Cerebellar cortex (tissue), 1 donor: ENCODE data around the gene KMT2A.

Source experiments
- DNase-seq: peaks from one replicate; pipeline ENCODE4 v3.0.0-alpha.2; 2015; ENCODE audit warnings: low spot score

Gene KMT2A

DNA sequence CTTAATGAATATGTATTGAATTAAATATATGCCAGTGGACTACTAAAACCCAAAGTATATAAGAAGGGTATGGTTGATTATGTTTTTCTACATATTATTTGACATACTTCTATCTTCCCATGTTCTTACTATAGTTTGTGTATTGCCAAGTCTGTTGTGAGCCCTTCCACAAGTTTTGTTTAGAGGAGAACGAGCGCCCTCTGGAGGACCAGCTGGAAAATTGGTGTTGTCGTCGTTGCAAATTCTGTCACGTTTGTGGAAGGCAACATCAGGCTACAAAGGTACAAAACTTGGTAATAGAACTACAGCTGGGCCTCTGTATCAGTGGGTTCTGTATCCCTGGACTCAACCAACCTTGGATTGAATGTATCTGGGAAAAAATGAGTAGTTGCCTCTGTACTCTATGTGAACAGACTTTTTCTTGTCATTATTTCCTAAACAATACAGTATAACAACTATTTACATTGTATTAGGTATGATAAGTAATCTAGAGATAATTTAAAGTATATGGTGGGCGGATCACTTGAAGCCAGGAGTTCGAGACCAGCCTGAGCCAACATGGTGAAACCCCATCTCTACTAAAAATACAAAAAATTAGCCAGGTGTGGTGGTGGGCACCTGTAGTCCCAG is 52.3 kb downstream of the KMT2A start:
- DNase-seq = peak; percentile 87

GRCh38 chr11:118491041-118491440 is 54.7 kb downstream of the KMT2A start:
- no peak for DNase-seq

GRCh38 chr11:118497831-118498230 is 61.5 kb downstream of the KMT2A start:
- DNase-seq = no peak

DNA sequence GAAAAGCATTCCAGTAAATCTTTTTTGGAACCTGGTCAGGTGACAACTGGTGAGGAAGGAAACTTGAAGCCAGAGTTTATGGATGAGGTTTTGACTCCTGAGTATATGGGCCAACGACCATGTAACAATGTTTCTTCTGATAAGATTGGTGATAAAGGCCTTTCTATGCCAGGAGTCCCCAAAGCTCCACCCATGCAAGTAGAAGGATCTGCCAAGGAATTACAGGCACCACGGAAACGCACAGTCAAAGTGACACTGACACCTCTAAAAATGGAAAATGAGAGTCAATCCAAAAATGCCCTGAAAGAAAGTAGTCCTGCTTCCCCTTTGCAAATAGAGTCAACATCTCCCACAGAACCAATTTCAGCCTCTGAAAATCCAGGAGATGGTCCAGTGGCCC is 66.9 kb downstream of the KMT2A start:
- DNase-seq = no peak

DNA sequence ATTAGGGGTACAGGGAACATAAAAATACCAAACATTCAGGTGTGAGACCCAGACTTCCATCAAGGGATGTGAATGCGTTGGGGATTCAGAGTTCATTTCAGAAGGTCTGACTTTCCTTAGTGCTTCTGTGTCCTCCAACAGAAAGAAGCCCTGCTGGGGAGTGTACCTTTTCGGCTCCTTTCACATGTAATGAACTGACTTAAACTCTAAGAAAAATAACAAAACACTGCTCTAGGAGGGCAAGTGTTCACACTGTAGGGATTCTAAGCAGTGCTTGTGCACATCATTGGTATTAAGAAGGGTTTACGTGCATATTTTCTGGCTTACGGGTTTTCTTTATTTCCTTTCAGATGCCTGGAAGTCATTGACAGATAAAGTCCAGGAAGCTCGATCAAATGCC is 75.3 kb downstream of the KMT2A start:
- DNase-seq = no peak

DNA sequence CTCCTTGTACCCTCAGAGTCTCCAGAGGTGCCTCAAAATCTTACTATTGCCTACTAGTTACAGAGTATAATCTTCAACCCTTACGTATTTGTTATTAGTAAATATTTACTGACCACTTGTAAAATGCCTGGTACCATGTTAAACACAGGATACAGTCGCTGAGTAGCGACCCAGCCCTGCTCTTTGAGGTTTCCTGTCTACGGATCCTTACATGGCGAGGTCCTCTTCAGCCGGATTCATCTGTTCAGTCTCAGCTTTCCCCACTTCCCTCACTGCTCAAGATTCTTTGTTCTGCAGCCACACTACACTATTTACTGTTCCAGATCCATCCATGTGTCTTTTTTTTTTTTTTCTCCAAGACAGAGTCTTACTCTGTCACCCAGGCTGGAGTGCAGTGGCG is 77.8 kb downstream of the KMT2A start:
- no peak for DNase-seq

- DNase-seq = no peak
Observed at GRCh38 chr11:118519549-118519948, 83.3 kb downstream of the KMT2A start.

DNA sequence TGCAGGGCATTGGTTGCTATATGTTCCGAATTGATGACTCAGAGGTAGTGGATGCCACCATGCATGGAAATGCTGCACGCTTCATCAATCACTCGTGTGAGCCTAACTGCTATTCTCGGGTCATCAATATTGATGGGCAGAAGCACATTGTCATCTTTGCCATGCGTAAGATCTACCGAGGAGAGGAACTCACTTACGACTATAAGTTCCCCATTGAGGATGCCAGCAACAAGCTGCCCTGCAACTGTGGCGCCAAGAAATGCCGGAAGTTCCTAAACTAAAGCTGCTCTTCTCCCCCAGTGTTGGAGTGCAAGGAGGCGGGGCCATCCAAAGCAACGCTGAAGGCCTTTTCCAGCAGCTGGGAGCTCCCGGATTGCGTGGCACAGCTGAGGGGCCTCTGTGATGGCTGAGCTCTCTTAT is 85.6 kb downstream of the KMT2A start:
- DNase-seq = no peak

DNA sequence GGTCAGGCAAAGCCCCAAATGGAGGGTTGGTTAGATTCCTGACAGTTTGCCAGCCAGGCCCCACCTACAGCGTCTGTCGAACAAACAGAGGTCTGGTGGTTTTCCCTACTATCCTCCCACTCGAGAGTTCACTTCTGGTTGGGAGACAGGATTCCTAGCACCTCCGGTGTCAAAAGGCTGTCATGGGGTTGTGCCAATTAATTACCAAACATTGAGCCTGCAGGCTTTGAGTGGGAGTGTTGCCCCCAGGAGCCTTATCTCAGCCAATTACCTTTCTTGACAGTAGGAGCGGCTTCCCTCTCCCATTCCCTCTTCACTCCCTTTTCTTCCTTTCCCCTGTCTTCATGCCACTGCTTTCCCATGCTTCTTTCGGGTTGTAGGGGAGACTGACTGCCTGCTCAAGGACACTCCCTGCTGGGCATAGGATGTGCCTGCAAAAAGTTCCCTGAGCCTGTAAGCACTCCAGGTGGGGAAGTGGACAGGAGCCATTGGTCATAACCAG is 86.3 kb downstream of the KMT2A start:
- peak; percentile 53 for DNase-seq

GRCh38 chr11:118524356-118524755 is 88.1 kb downstream of the KMT2A start:
- no peak for DNase-seq

- no peak for DNase-seq
Observed at GRCh38 chr11:118524757-118525470, 88.6 kb downstream of the KMT2A start.

DNA sequence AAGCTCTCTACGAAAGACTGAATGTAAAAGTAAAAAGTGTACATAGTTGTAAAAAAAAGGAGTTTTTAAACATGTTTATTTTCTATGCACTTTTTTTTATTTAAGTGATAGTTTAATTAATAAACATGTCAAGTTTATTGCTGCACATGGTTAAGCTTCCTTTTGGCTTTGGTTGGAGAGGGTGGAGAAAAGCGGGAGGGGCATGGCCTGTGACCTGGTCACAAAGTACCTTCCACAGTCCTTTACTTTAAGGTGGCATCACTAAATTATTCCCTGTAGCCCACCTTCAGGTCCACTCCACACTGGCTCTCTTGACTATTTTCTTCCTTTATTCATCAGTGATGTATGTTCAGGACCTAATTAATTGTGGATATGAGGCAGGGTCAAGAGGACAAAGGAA is 90.4 kb downstream of the KMT2A start:
- no peak for DNase-seq

DNA sequence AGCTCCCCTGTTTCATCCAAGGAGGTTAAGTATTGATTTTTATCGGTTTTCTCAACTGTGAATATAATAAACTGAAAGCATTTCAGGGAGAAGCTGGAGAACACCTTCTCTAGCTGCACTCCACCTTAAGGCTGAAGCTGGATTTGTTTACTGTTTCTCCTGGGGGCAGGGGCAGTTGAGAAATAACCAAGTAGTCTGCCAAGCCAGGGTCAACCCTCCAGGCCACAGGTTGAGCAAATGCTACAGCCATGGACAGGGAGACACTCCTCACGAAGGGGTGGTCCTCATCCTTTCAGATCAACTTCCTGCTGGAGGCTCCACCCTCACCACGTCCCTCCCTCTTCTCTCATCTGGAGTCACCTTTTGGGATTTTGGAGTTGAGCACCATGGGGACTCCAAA is 90.8 kb downstream of the KMT2A start, which contains the start of gene TTC36:
Gene TTC36 (plus strand): TSS at position 366 of the 400 bp plus-strand sequence. CDS start 21 bp downstream, at position 387.
- DNase-seq = no peak

DNA sequence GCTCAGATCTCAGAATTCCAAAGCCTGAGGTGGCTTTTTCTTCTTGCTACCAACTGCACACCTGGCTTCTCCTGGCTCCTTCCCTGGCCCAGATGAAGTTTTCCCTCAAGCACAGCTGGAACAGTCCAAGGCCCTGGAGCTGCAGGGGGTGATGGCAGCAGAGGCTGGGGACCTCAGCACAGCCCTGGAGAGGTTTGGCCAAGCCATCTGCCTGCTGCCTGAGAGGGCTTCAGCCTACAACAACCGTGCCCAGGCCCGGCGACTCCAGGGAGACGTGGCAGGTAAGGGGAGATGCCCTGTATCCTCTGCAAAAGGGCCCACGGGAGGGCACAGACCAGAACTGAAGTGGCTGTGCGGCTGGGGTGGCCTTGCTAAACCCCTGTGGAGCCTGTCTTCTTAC is 92.2 kb downstream of the KMT2A start:
- no peak for DNase-seq

- DNase-seq = no peak
Observed at GRCh38 chr11:118529584-118530175, 93.4 kb downstream of the KMT2A start.

- peak; percentile 71 for DNase-seq
Observed at GRCh38 chr11:118530180-118530682, 93.9 kb downstream of the KMT2A start.

DNA sequence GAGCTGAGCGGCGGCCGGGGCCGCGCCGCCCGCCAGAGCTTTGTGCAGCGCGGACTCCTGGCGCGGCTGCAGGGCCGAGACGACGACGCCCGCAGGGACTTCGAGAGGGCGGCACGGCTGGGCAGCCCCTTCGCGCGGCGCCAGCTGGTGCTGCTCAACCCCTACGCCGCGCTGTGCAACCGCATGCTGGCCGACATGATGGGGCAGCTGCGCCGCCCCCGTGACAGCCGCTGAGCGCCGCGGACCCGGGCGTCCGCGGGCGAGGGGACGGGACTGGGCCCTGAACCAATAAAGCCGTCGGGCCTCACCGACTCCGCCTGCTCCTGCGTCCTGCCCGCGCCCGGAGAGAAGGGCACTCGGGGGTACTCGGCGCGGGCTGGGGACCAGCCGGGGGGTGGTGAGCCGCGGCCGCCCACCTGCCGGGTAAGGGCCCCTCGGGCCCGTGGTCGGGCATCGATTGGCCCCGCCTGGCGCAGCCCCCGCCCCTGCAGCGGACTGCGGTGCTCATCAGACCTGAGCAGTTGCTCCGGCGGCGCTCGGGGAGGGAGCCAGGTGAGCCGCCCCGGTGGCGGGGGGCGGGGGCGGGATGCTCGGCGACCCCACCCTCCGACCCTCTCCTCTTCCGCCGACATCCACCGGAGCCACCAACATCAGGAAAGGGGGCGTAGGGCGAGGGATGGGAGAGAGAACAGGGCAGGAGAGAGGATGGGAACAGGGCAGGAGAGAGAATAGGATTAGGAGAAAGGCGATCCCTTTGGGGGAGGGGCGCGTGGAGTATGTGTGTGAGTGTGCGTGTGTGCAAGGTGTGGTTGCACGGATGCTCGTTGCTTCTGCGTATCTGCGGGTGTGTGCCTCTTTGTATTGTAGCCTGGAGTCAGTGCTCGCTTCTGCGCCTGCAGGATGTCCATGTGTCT is 94.6 kb downstream of the KMT2A start, which contains the start of gene TMEM25:
Gene TMEM25 (plus strand): TSS at position 510 of the 914 bp plus-strand sequence. CDS start 610 bp downstream, outside the sequence.
- DNase-seq = peak; percentile 61

DNA sequence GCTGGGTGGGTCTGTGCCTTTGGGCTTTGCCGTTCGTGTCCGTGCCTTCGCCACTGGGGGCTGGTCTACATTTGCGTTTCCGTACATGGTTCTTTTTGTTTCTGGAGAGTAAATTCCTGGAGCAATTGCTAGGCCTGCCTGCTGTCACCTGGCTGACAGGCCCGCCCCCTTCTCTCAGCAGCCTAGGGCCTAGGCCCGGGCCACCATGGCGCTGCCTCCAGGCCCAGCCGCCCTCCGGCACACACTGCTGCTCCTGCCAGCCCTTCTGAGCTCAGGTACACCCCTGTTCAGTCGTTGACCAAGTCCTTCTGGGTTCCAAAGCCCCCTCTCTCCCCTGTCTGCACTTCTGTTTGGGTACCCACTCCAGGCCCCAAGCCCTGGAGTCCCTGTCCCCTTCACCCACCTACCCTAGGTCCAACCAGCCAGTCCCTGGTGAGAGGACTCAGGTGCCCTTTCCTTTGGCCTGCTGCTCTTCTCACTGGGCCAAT is 95.3 kb downstream of the KMT2A start:
- no peak for DNase-seq

GRCh38 chr11:118532091-118532490 is 95.8 kb downstream of the KMT2A start:
- no peak for DNase-seq

DNA sequence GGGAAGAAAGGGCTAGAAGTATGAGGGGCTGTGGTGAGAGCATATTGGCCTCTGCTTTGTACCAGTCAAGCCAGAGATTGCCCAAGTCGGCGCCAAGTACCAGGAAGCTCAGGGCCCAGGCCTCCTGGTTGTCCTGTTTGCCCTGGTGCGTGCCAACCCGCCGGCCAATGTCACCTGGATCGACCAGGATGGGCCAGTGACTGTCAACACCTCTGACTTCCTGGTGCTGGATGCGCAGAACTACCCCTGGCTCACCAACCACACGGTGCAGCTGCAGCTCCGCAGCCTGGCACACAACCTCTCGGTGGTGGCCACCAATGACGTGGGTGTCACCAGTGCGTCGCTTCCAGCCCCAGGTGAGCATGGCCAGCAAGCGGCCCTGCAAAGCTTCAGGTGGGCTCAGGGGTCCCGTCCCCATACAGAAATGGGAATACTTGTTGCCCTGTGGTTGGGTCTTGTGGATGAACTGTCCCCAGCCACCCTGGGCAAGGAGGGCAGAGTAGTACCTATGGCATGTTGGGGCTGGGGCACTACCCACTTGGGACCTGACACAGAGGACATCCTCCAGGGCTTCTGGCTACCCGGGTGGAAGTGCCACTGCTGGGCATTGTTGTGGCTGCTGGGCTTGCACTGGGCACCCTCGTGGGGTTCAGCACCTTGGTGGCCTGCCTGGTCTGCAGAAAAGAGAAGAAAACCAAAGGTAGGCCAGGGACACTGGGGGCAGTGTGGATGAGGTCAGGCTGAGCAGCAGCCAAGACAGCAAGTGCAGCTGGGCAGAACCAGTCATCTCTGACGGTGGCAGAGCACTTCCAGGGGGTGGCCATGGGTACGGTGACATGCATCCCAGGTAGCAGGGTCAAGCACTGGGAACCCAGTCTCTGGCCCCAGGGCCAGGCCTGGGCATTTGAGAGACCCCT is 96.8 kb downstream of the KMT2A start:
- DNase-seq = no peak
